Hematopoietic multipotent progenitor cell treated with erythropoietin and hydrocortisone succinate and interleukin-3 and kit ligand, for 15 days (in vitro differentiated cells): Measurements from ENCODE around the gene GSE1.

ENCODE experiments used
- DNase-seq: peaks from one replicate; pipeline ENCODE4 v3.0.0-alpha.2; 2015; ENCODE audit warnings: low spot score

The GSE1 gene

GRCh38 chr16:85724126-85724879 is 111.2 kb downstream of the GSE1 start:
- DNase-seq: no peak

GRCh38 chr16:85724936-85725335 is 111.8 kb downstream of the GSE1 start:
- DNase-seq: no peak
